ENCODE measurements around the gene PNPLA2.

Gene PNPLA2

DNA sequence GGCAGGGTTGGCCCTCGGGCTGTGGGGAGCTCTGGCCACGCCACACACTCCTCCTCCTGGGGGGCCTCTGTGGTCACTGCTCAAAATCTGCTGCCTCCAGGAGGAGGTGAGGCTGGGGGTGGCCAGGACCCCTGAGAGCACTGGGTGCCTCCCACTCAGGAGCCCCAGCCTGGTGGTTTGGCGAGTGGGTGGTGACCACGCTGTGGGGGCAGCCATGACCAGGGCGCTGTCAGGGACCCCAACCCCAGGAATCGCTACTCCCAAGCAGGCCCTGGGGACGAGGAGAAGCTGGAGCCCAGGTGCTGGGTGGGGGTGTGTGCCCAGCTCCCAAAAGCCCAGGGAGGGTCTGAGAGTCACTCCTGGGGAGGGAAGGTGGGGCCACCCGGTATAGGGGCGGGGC is 54.1 kb downstream of the PNPLA2 start:
- no peak for DNase-seq (ENCODE audit: low read depth, low spot score)

DNA sequence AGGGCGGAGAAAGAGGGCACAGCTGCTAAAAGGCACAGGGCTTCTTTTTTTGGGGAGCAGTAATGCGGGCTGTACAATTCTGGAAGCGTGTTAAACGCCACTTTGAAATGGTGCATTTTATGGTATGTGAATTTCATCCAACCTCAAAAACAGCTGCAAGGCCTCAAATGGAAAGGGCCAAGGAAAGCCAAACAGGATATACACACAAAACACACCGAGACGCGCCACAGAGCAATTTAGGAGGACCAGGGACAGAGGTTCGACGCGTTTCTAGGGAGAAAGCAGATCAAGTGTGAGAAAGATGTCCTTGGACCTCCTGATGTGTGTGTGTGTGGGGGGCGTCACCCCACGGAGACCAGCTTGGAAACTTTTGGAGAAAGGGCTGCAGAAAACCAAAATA is 55.0 kb downstream of the PNPLA2 start:
- DNase-seq (ENCODE audit: low read depth, low spot score), result no peak

All from astrocyte of the hippocampus (primary cell).